T1000 (cell line): ENCODE data around the gene RNU1-1.
"Not testable (repeated sequence)": the region's sequence is repeated elsewhere in the genome, so short reads cannot be mapped to it uniquely, and the experiment has no call there.

Experiments
- DNase-seq: peaks from one replicate; lab custom pipeline; 2025; ENCODE audit warnings: mixed read lengths; lab: John Stamatoyannopoulos, UW

RNU1-1 gene

GRCh38 chr1:16521679-16522078 is 7.6 kb upstream of the RNU1-1 start:
- not testable (repeated sequence) for DNase-seq

- DNase-seq, result no peak
Measured at GRCh38 chr1:16521288-16521583, 7.2 kb upstream of the RNU1-1 start.

GRCh38 chr1:16520435-16521287 is 6.6 kb upstream of the RNU1-1 start:
- not testable (repeated sequence) for DNase-seq

GRCh38 chr1:16519255-16519951 is 5.3 kb upstream of the RNU1-1 start:
- DNase-seq, result not testable (repeated sequence)

DNA sequence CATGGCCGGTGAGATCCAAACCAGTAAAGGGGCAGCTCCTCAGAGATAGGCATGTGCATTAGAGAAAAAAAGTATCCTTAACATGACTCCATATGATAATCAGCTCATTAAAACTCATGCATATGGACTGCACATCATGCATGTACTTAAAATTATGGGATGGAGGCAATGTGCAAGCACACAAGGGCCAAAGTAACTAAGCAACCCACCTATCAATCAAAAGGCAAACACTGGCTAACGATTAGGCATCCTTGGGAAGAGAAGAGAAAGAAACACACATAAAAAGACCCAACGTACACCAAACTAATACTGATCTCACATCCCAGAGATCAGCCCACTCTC is 4.8 kb upstream of the RNU1-1 start:
- DNase-seq, result not testable (repeated sequence)

DNA sequence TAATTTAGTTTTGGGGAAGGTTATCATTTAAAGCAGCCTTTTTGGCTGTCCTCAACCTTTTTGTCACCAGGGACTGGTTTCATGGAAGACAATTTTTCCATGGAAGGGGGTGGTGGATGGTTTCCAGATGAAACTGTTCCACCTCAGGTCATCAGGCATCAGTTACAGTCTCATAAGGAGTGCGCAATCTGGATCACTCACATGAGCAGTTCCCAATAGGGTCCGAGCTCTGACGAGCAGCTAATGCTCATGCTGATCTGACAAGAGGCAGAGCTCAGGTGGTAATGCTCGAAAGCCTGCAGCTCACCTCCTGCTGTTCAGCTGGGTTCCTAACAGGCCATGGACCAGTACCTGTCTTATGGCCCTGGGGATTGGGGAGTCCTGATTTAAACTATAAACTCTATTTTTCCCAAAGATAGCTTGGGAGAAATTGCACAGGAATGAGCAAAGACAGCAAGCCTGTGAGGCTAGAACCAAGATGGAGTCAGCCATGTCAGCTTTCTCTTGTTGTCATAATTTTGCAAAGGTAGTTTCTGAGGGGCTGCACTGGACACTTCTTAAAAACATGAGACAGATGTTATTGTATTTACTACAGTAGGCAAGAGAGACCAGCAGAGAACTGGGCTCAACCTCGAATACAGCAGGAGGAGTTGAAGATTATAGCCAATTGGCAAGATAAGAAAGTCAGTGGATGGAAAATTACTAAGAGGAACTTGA is 2.8 kb upstream of the RNU1-1 start:
- not testable (repeated sequence) for DNase-seq

DNA sequence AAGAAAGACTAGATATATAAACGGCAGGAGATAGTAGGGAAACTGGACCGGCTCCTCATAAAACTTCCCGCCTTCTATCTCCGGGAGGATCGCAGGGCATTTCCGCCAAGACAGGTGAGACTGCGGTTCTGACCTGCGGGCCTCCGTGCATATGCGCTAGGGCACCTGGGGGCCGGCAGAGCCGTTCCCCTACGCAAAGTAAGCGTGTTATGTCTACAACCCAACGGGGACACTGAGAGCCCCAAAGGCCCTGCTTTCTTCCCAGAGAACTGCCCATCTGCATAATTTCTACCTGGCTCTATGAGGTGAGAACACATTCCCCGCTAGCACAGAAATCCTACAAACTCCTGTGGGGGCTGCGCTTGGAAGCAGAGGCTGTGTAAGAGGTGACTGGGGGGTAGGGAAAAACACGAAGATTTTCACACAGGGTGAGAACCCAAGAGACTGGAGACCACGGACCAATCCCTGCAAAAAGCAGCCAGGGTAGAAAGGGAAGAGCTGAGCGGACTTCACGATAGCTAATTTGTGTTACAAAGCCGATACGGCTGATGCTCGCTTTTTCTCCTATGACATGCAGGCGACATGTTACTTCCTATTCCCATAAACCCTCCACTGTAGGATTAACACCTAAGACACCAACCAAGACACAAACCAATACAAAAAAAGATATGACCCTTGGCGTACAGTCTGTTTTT is 526 bp downstream of the RNU1-1 start:
- DNase-seq, result peak; percentile 98

DNA sequence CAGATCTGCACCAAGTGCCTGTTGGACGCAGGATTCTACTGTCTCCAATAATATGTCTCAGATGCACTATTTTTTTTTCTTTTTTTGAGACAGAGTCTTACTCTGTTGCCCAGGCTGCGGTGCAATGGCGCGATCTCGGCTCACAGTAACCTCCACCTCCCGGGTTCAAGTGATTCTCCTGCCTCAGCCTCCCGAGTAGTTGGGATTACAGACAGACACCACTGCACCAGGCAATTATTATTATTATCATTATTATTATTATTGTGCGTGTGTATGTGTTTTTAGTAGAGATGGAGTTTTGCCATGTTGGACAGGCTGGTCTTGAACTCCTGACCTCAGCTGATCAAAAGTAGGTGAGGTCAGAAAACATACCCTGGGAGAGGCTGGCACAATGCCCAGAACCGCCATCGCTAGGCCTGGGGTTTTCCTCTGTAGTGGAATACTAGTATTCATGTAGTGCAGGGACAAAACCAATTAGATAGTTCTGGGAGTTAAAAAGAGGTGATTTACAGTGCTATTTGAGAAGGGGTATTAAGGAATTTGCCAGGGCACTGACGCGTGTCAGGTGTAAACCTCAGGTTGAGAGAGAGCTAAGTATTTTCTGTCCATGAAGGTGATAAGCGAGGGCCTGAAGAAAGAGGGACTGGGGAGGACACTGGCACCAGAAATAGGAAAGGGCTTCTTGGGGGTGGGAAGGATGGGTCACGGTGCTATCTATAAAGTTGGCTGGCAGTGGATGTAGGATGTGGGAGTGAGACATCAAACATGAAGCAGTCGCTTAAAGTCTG is 1.3 kb downstream of the RNU1-1 start:
- DNase-seq, result peak; percentile 71

DNA sequence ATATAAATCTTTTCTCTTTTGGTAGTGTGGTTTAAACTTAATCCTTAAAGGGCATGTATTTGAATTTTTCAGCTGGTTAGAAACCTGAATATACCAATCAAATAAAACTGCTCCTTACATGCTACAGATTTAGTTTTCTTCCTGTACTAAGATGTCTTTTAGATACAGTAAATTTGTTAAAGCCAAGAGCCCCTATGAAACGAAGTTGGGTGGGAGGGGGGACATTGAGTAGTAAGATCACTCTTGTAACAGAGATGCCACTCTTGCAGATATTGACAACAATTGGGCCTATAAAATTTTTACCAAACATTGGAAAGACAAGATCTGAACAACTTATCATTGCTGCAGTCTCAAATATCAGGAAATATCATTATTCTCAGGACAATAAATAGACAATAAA is 2.2 kb downstream of the RNU1-1 start:
- DNase-seq, result not testable (repeated sequence)

GRCh38 chr1:16508861-16509445 is 5.1 kb downstream of the RNU1-1 start:
- not testable (repeated sequence) for DNase-seq

- DNase-seq, result not testable (repeated sequence)
Measured at GRCh38 chr1:16506364-16507136, 7.5 kb downstream of the RNU1-1 start.

- DNase-seq, result not testable (repeated sequence)
Measured at GRCh38 chr1:16505870-16506269, 8.2 kb downstream of the RNU1-1 start.

DNA sequence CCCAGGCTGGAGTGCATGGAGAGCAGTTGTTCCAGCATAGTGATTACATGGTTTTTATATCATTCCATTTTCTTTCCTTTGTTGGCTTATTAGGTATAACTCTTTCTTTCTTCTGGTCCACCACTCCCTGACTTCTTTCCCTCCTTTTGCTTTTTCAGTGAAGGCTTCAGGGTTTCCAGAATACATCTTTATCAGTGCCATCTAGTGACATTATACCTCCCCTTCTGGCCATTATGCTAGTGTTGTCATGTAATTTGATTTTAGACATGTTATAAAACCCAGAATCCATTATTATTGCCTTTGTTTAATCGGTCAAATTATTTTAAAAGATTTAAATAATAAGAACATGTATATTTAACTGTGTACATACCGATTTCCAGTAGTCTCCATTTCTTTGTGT is 10.6 kb downstream of the RNU1-1 start:
- no peak for DNase-seq

GRCh38 chr1:16501446-16501845 is 12.6 kb downstream of the RNU1-1 start:
- DNase-seq, result not testable (repeated sequence)

DNA sequence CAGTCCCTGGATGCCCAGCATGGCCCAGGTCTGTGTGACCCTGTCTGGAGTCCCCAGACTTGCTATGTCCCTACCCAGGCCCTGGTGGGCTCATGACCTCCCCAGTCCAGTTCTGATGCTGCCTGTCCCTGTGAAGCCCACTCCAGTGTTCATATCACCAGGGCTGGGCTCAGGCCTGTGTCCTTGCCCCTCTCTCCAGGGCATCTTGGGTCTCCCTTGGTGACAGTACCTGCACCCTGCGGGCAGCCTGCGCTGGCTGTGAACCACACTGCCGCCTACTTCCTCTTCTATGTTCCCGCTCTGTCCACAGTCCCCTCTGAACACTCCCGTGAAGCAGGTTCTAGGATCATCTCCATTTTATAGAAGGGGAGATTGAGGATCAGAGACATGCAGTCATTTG is 13.1 kb downstream of the RNU1-1 start:
- not testable (repeated sequence) for DNase-seq

- DNase-seq, result not testable (repeated sequence)
Measured at GRCh38 chr1:16500466-16500865, 13.6 kb downstream of the RNU1-1 start.

- DNase-seq, result peak; percentile 81
Measured at GRCh38 chr1:16498573-16499413, 15.3 kb downstream of the RNU1-1 start.

DNA sequence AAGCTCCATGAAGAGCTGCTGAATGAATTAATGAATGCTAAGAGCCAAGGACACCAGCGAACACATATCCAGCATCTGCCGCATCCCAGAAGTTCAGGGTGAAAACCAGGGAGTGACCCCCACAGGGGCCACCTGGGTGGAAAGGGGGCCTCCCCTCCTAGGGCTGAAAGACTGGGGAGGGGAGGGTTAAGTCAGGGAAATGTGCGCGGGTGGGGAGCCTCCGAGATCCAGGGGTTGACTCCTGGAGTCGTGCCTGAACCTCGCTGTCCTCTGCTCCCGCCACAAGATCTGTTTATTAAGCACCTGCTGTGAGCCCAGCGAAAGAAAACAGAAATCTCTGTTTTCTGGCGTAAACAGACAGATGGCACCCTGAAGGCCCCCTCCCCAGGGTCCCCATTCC is 16.0 kb downstream of the RNU1-1 start:
- DNase-seq, result not testable (repeated sequence)

GRCh38 chr1:16497474-16497904 is 16.6 kb downstream of the RNU1-1 start:
- not testable (repeated sequence) for DNase-seq
